GM21360 (cell line): Measurements from ENCODE around the gene ADAM11.
"Not testable (repeated sequence)": the region's sequence is repeated elsewhere in the genome, so short reads cannot be mapped to it uniquely, and the experiment has no call there.

Experiments
- ATAC-seq: cut with Tn5 transposase; IDR thresholded peaks from one replicate; pipeline ENCODE4 v1.9.1; 2021; ENCODE audit warnings: mild to moderate bottlenecking, moderate library complexity; ENCODE audit not compliant: unreplicated experiment

The ADAM11 gene

GRCh38 chr17:44758414-44759085 lies at the start of gene ADAM11:
TSS of gene ADAM11 (plus strand) at chr17:44758988. CDS start at chr17:44759200, 212 bp downstream.
- no peak for ATAC-seq

GRCh38 chr17:44719444-44719843 lies 39.3 kb upstream of the ADAM11 start:
- ATAC-seq: no peak

GRCh38 chr17:44722254-44722653 lies 36.5 kb upstream of the ADAM11 start:
- ATAC-seq: no peak

GRCh38 chr17:44726121-44726520 lies 32.7 kb upstream of the ADAM11 start:
- ATAC-seq: not testable (repeated sequence)

GRCh38 chr17:44733753-44734152 lies 25.0 kb upstream of the ADAM11 start:
- ATAC-seq: no peak

GRCh38 chr17:44734272-44734671 lies 24.5 kb upstream of the ADAM11 start:
- no peak for ATAC-seq

GRCh38 chr17:44736551-44737240 lies 22.1 kb upstream of the ADAM11 start:
- ATAC-seq: no peak

- ATAC-seq: no peak
These were observed 20.4 kb upstream of the ADAM11 start for GRCh38 chr17:44738214-44738906.

- ATAC-seq: no peak
These were observed 17.5 kb upstream of the ADAM11 start for GRCh38 chr17:44741316-44741715.

- no peak for ATAC-seq
These were observed 13.5 kb upstream of the ADAM11 start for GRCh38 chr17:44745301-44745700.

GRCh38 chr17:44745738-44746137 lies 13.1 kb upstream of the ADAM11 start:
- ATAC-seq: not testable (repeated sequence)

- no peak for ATAC-seq
These were observed 11.2 kb upstream of the ADAM11 start for GRCh38 chr17:44747566-44747965.

- no peak for ATAC-seq
These were observed 9.5 kb upstream of the ADAM11 start for GRCh38 chr17:44749076-44749979.

- ATAC-seq: no peak
These were observed 8.8 kb upstream of the ADAM11 start for GRCh38 chr17:44749980-44750318.

- no peak for ATAC-seq
These were observed 7.5 kb upstream of the ADAM11 start for GRCh38 chr17:44751331-44751730.

GRCh38 chr17:44751806-44752205 lies 7.0 kb upstream of the ADAM11 start:
- ATAC-seq: no peak

- no peak for ATAC-seq
These were observed 5.6 kb upstream of the ADAM11 start for GRCh38 chr17:44752953-44753861.

GRCh38 chr17:44754276-44754675 lies 4.5 kb upstream of the ADAM11 start:
- no peak for ATAC-seq

GRCh38 chr17:44755180-44755579 lies 3.6 kb upstream of the ADAM11 start:
- not testable (repeated sequence) for ATAC-seq
